Posterior cingulate gyrus (tissue), 11 donors: ENCODE data around the gene CAPN8.

Experiments used
- DNase-seq, 10 donors: peaks; one replicate each; pipeline versions ENCODE4 v3.0.0 to v3.0.0-alpha.2; 2020 to 2021; ENCODE audit warnings: mixed read lengths in 3 of 10
- intact Hi-C: fragments of 100-400 bp; cut with DNase I; formaldehyde crosslinking; loops from one replicate; pipeline ENCODE4 v1.15.1; 2023

Gene CAPN8

DNA sequence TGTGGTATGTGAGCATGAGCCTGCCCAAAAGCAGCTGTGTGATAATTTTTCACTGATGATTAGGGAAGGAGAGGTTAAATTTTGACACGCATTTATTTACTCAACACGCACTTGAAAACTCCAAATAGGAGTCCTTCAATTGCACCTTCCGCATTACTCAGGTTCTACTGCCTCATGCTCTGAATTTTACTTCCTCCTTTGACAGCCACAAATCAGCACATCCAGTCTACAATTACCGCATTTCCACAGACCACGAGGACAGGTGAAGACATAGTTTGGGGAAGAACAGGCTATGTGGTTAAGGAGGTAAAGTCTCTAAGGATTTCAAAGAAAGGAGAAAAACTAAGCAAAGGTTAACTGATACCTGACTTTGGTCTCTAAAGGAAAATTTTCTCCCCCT, 2.6 kb downstream of the CAPN8 start:
- DNase-seq: no peak
- intact Hi-C loops: no loop called here

DNA sequence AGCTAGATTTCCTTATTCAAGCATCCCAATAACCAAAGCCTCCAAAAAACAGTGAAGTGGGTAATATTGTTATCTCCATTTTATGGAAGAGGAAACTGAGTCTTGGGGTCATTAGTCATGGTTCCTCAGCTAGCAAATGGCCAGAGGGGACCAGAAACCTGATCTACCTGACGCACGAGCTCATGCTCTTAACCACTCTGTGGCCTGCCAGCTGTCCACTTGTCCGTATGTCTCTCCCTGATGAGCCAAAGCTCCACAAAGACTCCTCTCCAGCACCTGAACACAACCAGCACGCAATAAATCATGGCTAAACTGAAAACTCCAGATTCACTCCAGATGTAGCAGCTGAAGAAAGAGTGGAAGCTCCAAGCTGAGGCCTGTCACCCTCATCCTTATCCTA, 5.8 kb downstream of the CAPN8 start:
- intact Hi-C loops: no loop called here
- DNase-seq: no peak

DNA sequence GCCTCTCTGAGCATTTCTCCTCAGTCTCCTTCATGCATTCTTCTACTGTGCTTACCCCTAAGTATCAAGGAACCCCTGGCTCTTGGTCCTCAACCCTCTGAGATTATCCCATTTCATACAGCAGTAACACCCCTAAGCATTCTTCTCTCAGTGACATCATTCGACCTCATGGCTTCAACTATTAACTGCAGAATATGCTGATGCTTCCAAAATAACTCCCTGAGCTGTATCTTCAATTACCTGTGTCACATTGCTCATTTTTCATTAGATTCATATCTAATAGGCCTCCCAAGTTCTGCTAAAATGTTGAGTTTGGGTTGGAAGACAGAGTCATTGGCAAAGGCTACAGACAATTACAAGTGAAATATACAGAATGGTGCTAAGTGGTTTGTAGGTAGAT, 7.5 kb downstream of the CAPN8 start:
- intact Hi-C loops: no loop called here
- no peak for DNase-seq

DNA sequence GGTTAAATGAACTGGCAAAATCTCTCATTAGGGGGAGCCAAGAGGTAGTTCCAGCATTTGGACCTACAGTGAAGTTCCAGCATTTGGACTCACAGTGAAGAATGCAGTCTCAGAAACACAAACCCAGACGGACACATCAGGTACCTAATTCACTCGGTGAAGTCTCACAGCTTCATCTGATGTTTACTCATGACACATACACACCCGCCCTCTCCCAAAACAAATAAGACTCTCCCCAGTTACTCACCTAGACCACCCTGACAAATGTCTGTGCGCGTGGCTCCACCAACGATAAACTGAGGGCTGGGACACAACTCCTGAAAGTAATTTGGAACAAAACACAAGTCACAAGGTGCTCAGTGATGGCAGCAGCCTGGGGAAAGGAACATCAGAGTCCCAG, 11.4 kb downstream of the CAPN8 start:
- DNase-seq: no peak
- intact Hi-C loops: no loop called here

GRCh38 chr1:223653431-223653830, 12.1 kb downstream of the CAPN8 start:
- DNase-seq: no peak
- intact Hi-C loops: no loop called here

DNA sequence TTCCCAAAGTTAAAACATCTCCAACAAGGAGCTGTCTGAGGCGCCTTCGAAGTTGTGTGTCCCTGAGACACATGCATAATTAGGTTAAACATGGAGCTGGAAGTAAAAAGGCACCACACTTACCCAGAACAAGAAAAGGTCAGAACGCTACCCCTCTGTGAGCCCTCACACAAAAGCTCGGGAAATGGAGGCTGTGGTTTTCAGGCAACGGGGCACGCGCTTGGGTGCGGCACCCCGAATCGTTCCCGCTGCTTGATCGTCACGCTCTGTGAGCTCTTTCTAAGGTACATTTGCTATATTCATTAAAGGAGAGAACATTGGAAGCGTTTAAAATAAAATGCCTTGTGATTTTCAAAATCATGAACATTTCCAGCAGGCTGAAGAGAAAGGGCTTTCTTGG, 12.5 kb downstream of the CAPN8 start:
- intact Hi-C loops: no loop called here

GRCh38 chr1:223652436-223652941, 13.0 kb downstream of the CAPN8 start:
- peak in 7 of 10 donors; percentile 17 to 87 (median 38) for DNase-seq
- intact Hi-C loops: no loop called here

More for the DNA sequence above, 12.5 kb downstream of the CAPN8 start:
- DNase-seq: no peak

DNA sequence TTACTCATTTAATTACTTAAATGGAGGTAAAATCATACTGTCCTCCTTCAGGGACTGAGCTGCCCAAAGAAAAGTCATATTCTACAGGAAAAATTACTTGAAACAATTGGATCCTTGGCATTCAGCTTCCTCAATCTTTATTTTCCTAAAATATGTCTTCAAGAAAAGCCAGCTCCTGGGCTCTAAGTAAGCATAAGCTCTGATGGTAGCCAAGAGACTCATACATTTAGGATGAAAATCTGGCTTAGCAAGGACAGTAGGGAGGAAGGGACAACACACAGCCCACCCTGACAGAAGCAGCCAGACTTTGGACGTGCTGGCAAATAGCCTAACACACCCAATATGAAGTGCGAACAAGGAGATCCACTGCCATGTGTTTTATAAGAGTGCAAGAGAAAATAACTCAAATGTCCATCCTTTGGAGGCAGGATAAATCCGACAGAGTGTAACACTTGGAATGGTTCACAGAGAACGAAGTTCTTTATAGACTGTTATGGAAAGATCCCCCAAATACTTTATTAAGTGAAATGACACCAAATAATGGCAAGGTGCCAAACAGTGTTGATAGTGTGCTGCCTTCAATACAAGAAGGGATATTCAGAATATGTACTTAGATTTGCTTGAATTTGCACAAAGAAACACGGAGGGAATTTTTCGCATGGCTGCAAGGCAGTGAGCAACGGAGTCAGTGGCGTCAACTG, 14.1 kb downstream of the CAPN8 start:
- intact Hi-C loops: no loop called here
- no peak for DNase-seq

DNA sequence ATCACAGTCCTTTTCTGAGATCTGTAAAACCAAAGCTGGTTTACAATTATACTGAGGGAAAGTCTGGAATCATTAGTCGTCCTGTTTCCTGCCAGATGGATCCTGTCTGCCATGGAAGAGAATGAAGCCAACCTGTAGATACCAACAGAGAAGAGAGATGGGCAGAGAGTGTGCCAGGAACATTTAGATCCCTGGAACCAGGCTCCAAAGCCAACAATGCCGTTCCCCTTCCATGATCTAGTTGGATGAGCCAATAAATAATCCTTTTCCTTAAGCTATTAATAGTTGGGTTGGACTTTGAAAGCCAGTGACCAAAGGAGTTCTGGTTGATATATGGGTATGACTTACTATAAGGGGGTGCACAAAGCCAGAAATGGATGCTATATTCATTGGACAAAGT, 15.0 kb downstream of the CAPN8 start:
- intact Hi-C loops: no loop called here
- no peak for DNase-seq

- intact Hi-C loops: no loop called here
- no peak for DNase-seq
Observed at GRCh38 chr1:223649222-223649621, 16.3 kb downstream of the CAPN8 start.

GRCh38 chr1:223647249-223647648, 18.3 kb downstream of the CAPN8 start:
- intact Hi-C loops: no loop called here
- DNase-seq: no peak

GRCh38 chr1:223645903-223646302, 19.6 kb downstream of the CAPN8 start:
- intact Hi-C loops: no loop called here
- DNase-seq: no peak

DNA sequence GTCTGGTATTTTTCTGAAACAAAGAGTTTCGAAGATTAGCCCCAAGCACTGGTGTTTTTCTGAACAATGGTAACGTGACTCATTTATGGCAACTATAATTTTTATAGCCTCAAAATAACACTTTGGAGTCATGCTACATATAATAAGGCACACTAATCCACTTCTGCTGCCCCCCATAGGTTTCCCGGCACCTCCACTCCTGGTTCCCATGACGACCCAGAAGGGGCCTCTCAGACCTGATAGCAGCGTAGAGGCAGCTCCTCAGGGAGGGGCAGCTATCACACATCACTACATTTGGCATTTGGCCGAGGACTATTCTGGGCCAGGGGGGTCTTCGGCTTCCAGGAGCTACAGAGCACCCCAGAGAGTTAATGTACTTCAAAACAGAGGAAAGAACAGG, 23.3 kb downstream of the CAPN8 start:
- DNase-seq: peak in 1 of 10 donors; percentile 52

DNA sequence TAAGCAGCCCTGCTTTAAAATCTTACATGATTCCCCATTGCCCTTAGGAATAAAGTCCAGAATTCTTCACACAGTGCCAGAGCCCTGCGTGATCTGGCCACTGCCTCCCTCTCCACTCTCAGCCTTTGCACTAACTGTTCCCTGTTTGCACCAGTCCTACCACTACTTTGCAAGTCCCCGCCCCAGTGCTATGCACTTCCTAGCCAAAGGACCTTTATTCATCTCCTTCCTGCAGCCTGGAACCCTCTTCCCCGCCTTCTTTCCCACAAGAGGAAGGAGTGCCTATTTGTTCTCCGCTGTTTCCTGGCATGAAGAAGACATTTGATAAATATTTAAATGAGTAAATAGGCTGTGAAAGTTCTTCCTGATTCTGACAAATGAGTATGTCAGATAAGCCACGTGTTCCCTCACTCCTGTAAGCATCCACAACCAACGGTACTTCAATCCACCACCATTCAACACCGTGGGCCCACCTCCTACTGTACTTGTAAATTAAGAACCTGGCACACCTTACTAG, 23.9 kb downstream of the CAPN8 start:
- DNase-seq: no peak

More for the DNA sequence above, 23.3 kb downstream of the CAPN8 start:
- intact Hi-C loops: no loop called here

DNA sequence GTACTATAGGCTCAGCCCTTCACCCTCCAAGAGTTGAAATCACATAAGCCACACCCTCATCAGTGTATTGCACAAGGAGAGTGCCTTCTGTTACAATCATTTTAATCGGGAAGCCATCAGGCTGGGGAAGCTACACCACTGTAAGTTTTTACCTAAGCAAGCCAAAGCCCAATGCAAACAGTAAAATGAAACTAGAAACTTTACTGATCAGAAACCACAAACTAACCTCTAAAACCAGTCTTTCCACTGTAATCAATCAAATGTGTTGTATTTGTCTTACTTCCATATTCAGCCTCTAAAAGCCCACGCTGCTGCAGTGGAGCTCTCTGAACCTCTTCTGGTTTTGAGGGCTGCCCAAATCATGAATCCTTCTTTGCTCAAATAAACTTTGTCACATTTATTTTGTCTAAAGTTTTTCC, 26.2 kb downstream of the CAPN8 start:
- intact Hi-C loops: no loop called here
- no peak for DNase-seq

More for the DNA sequence above, 23.9 kb downstream of the CAPN8 start:
- intact Hi-C loops: no loop called here

GRCh38 chr1:223635236-223635635, 30.3 kb downstream of the CAPN8 start:
- DNase-seq: no peak
- intact Hi-C loops: no loop called here

- DNase-seq: no peak
- intact Hi-C loops: no loop called here
Observed at GRCh38 chr1:223634423-223634822, 31.1 kb downstream of the CAPN8 start.

DNA sequence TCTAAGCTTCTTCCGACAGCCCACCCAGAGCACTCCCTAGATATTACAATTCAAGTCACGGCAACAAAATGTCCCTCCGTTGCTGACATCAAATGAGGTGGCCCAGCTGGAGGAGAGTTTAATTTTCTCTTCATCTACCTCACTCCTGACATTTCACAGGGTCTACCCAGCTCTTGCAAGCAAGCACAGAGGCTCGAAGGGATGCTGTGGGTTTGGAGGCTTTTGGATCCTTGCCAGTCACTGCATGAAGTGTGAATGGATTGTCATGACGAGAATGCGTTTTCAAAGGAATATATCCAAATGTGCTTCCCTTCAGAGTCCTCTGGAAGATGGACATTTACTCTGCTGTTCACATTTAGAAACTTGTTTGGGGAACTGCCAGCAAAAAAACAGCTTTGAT, 33.5 kb downstream of the CAPN8 start:
- no peak for DNase-seq
- intact Hi-C loops: no loop called here

GRCh38 chr1:223631473-223631872, 34.0 kb downstream of the CAPN8 start:
- no peak for DNase-seq
- intact Hi-C loops: no loop called here

DNA sequence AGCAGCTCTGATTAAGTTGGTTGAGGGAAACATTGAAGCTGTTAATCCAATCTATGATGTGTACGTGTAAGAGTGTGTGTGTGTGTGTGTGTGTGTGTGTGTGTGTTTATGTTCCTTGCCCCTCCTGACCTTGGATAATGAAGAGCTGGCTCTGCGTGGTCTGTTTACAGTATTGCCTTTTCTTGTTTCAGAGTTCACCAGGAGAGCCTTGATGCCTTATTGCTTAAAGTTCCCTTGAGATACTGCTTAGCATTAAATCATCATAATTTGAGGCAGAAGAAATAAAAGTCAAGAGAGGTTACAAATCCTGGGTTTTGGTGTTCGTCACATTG, 36.4 kb downstream of the CAPN8 start:
- intact Hi-C loops: no loop called here
- DNase-seq: no peak

GRCh38 chr1:223628233-223629125, 37.0 kb downstream of the CAPN8 start:
- intact Hi-C loops: no loop called here
- peak in 9 of 10 donors; percentile 40 to 92 (median 50) for DNase-seq
